ENCODE measurements around the gene CASP5. TPM values are rescaled to one million over a fixed set of nuclear protein-coding genes. Genes with fewer than 3 reads are reported as not detected.
A peak's percentile ranks its signal among the peaks of the same experiment; 100 is the strongest.

CASP5 gene
- total RNA-seq, 6 donors from 2014 or later, result 1.0 to 4.1 (median 3.2) TPM; not detected in 2

- no peaks in the 10 kb centered on the region for H3K27me3 ChIP-seq
- H3K27ac ChIP-seq, result no peak overlapping the region
- H3K36me3 ChIP-seq, result no peaks in the 10 kb centered on the region
- H3K4me3 ChIP-seq, result no peak overlapping the region
- DNase-seq, result no peak
- ATAC-seq (ENCODE audit: low FRiP score in 2 of 2), result no peak
- H3K4me1 ChIP-seq, result peaks cover 0 to 7% (median 0%) of the 10 kb centered on the region in 4 donors
- TF ChIP-seq EP300 (IDR thresholded peaks at IDR 0.05) (no peak), POLR2A (IDR thresholded peaks at IDR 0.05) (no peak), CTCF (IDR thresholded peaks at IDR 0.05) (no peak), POLR2AphosphoS5 (IDR thresholded peaks at IDR 0.05) (no peak)
- H3K9me3 ChIP-seq, result no peaks in the 10 kb centered on the region
Observed at GRCh38 chr11:105007463-105007862, 15.5 kb downstream of the CASP5 start.

GRCh38 chr11:105005451-105005845 lies 17.5 kb downstream of the CASP5 start:
- H3K27me3 ChIP-seq, result no peaks in the 10 kb centered on the region
- ATAC-seq (ENCODE audit: low FRiP score in 2 of 2) (no peak), DNase-seq (no peak)
- TF ChIP-seq EP300 (IDR thresholded peaks at IDR 0.05) (no peak), POLR2A (IDR thresholded peaks at IDR 0.05) (no peak)
- 74 to 84% methylated on average over 3 of the region's 3 CpGs for WGBS, 2 donors
- H3K4me3 ChIP-seq, result no peak overlapping the region
- no peaks in the 10 kb centered on the region for H3K36me3 ChIP-seq
- H3K4me1 ChIP-seq, result peaks cover 0 to 7% (median 0%) of the 10 kb centered on the region in 4 donors
- H3K27ac ChIP-seq, result no peak overlapping the region
- no peaks in the 10 kb centered on the region for H3K9me3 ChIP-seq

GRCh38 chr11:105004021-105004420 lies 18.9 kb downstream of the CASP5 start:
- TF ChIP-seq EP300 (IDR thresholded peaks at IDR 0.05) (no peak), CTCF (IDR thresholded peaks at IDR 0.05) (no peak), POLR2A (IDR thresholded peaks at IDR 0.05) (no peak), POLR2AphosphoS5 (IDR thresholded peaks at IDR 0.05) (no peak)
- DNase-seq, result no peak
- Histone ChIP-seq H3K36me3 (no peaks in the 10 kb centered on the region), H3K27ac (no peak overlapping the region), H3K27me3 (no peaks in the 10 kb centered on the region), H3K4me1 (peaks cover 0 to 7% (median 0%) of the 10 kb centered on the region in 4 donors), H3K4me3 (no peak overlapping the region), H3K9me3 (no peaks in the 10 kb centered on the region)
- WGBS, 2 donors, result 83 to 87% methylated on average over 3 of the region's 3 CpGs
- ATAC-seq (ENCODE audit: low FRiP score in 2 of 2), result peak in 1 of 2 donors; percentile 34

GRCh38 chr11:105003151-105003550 lies 19.8 kb downstream of the CASP5 start:
- Histone ChIP-seq H3K4me3 (no peak overlapping the region), H3K27me3 (no peaks in the 10 kb centered on the region), H3K36me3 (no peaks in the 10 kb centered on the region), H3K4me1 (peaks cover 0 to 7% (median 0%) of the 10 kb centered on the region in 4 donors), H3K27ac (no peak overlapping the region), H3K9me3 (no peaks in the 10 kb centered on the region)
- no peak for TF ChIP-seq POLR2AphosphoS5 (IDR thresholded peaks at IDR 0.05)
- no peak for TF ChIP-seq EP300 (IDR thresholded peaks at IDR 0.05)
- TF ChIP-seq CTCF (IDR thresholded peaks at IDR 0.05), result no peak
- no peak for TF ChIP-seq POLR2A (IDR thresholded peaks at IDR 0.05)
- no peak for DNase-seq
- 60 to 87% methylated on average over 2 of the region's 2 CpGs for WGBS, 2 donors
- ATAC-seq (ENCODE audit: low FRiP score in 2 of 2), result no peak

- Histone ChIP-seq H3K4me3 (no peak overlapping the region), H3K27me3 (no peaks in the 10 kb centered on the region), H3K4me1 (peaks cover 0 to 7% (median 0%) of the 10 kb centered on the region in 4 donors), H3K27ac (no peak overlapping the region), H3K9me3 (no peaks in the 10 kb centered on the region), H3K36me3 (no peaks in the 10 kb centered on the region)
- TF ChIP-seq CTCF (IDR thresholded peaks at IDR 0.05) (peak; percentile 44 to 63 (median 52)), POLR2A (IDR thresholded peaks at IDR 0.05) (no peak)
- WGBS, 2 donors, result 82 to 87% methylated on average over 7 of the region's 7 CpGs
- DNase-seq (peak in 1 of 2 donors; percentile 42), ATAC-seq (ENCODE audit: low FRiP score in 2 of 2) (peak in 1 of 2 donors; percentile 67)
Observed at GRCh38 chr11:105000797-105001196, 22.2 kb downstream of the CASP5 start.
